Endothelial cell of umbilical vein (primary cell): ENCODE results near the gene FGFBP2. TPM values are rescaled to one million over a fixed set of nuclear protein-coding genes. Genes with fewer than 3 reads are reported as not detected.
A peak's percentile ranks its signal among the peaks of the same experiment; 100 is the strongest.

ENCODE experiments used
- BruUV-seq: library from RNA; stranded (reverse); fragments of 400-500 nt; replicated peaks from 2 replicates; lab custom pipeline; 2021; lab: Mats Ljungman, UMichigan
- CTCF ChIA-PET: fragments of 300-600, 350-600 bp; sonication (Branson Sonifier 250); formaldehyde crosslinking; loops from one replicate; lab custom pipeline; 2021; ENCODE audit warnings: antibody characterized with exemption, inconsistent platforms; lab: Charles Lee
- POLR2A ChIA-PET: fragments of 300-600, 350-600 bp; sonication (Branson Sonifier 250); formaldehyde crosslinking; loops from one replicate; lab custom pipeline; 2021; ENCODE audit warnings: antibody characterized with exemption, inconsistent platforms; lab: Charles Lee
- DNase-seq: peaks from one replicate; pipeline ENCODE4 v3.0.0-alpha.2; 2011; ENCODE audit warnings: low read depth, low spot score
- FAIRE-seq: peaks from 2 replicates; lab custom pipeline; 2011; peaks lifted over from hg19 to GRCh38; lab: Jason Lieb, UNC
- H2AFZ ChIP-seq: 2 replicates; pipeline ENCODE4 v1.6.0; 2012; ENCODE audit warnings: low read depth, low read length, control low read depth, inconsistent platforms
- H3K27ac ChIP-seq: 2 replicates; pipeline ENCODE4 v1.5.1; 2011; ENCODE audit warnings: low read depth, mild to moderate bottlenecking, control low read depth, low read length, moderate library complexity; ENCODE audit not compliant: insufficient read depth
- H3K27me3 ChIP-seq, 2 experiments: 2 replicates each; pipeline versions ENCODE4 v1.6.0 to v1.6.1; 2011; ENCODE audit warnings: low read length in 2 of 2, mixed read lengths in 1 of 2; ENCODE audit not compliant: control insufficient read depth in 2 of 2, insufficient read depth in 2 of 2
- H3K36me3 ChIP-seq, 2 experiments: 2 replicates in 1 of 2; 3 replicates in 1 of 2; pipeline ENCODE4 v1.5.1; 2011; ENCODE audit warnings: low read length in 2 of 2, mild to moderate bottlenecking in 1 of 2, moderate library complexity in 1 of 2; ENCODE audit not compliant: control insufficient read depth in 2 of 2, insufficient read depth in 2 of 2; ENCODE audit errors: extremely low read depth in 1 of 2
- H3K4me1 ChIP-seq: 3 replicates; pipeline ENCODE4 v1.5.1; 2011; ENCODE audit warnings: mild to moderate bottlenecking, low read length; ENCODE audit not compliant: control insufficient read depth, insufficient read depth; ENCODE audit errors: extremely low read depth
- H3K4me2 ChIP-seq: 2 replicates; pipeline ENCODE4 v1.6.1; 2011; ENCODE audit warnings: low read length, control low read depth, mixed read lengths; ENCODE audit not compliant: insufficient read depth
- H3K4me3 ChIP-seq, 3 experiments: fragments of 200-600 bp in 1 of 3; sonication (generic), shearing (Covaris generic) in 1 of 3; replicated peaks in 1 of 3; 2 replicates each; pipeline ENCODE4 v1.5.1; 2011 to 2016; ENCODE audit warnings: control low read depth in 3 of 3, low read length in 3 of 3, mild to moderate bottlenecking in 2 of 3, inconsistent platforms in 1 of 3, low read depth in 1 of 3, moderate library complexity in 1 of 3; ENCODE audit not compliant: insufficient read depth in 1 of 3
- H3K79me2 ChIP-seq: 2 replicates; pipeline ENCODE4 v1.6.0; 2012; ENCODE audit warnings: low read length, inconsistent platforms; ENCODE audit not compliant: control insufficient read depth, insufficient read depth
- H3K9ac ChIP-seq: replicated peaks from 2 replicates; pipeline ENCODE3; 2011; ENCODE audit warnings: low read length, control low read depth; ENCODE audit not compliant: insufficient read depth; ENCODE audit errors: extremely low read depth
- H3K9me1 ChIP-seq: replicated peaks from 3 replicates; pipeline ENCODE4 v1.6.0; 2011; ENCODE audit warnings: mild to moderate bottlenecking, low read length; ENCODE audit not compliant: control insufficient read depth, insufficient read depth; ENCODE audit errors: extremely low read depth
- H3K9me3 ChIP-seq: replicated peaks from 2 replicates; pipeline ENCODE4 v1.5.1; 2012; ENCODE audit warnings: low read length, inconsistent platforms; ENCODE audit not compliant: control insufficient read depth, insufficient read depth
- H4K20me1 ChIP-seq: replicated peaks from 2 replicates; pipeline ENCODE3; 2011; ENCODE audit warnings: mild to moderate bottlenecking, low read length; ENCODE audit not compliant: control insufficient read depth, insufficient read depth; ENCODE audit errors: extremely low read depth
- CTCF ChIP-seq, 2 donors: IDR thresholded peaks; 1 replicate in 1 of 2; 2 replicates in 1 of 2; pipeline ENCODE4 v1.5.1; 2011; ENCODE audit warnings: low read length in 2 of 2, mild to moderate bottlenecking in 2 of 2, moderate library complexity in 2 of 2, control low read depth in 1 of 2, inconsistent platforms in 1 of 2, low read depth in 1 of 2; ENCODE audit not compliant: insufficient read depth in 1 of 2; ENCODE audit errors: extremely low read depth in 1 of 2
- EZH2 ChIP-seq: IDR thresholded peaks from 2 replicates; pipeline ENCODE4 v1.6.1; 2012; ENCODE audit warnings: borderline replicate concordance, low read depth, mild to moderate bottlenecking, moderate library complexity, low read length, inconsistent platforms; ENCODE audit not compliant: severe bottlenecking
- FOS ChIP-seq: IDR thresholded peaks from 2 replicates; pipeline ENCODE4 v1.6.1; 2011; ENCODE audit warnings: mild to moderate bottlenecking, low read length, moderate library complexity, borderline replicate concordance; ENCODE audit not compliant: insufficient read depth
- JUN ChIP-seq: IDR thresholded peaks from 2 replicates; pipeline ENCODE4 v1.6.1; 2011; ENCODE audit warnings: borderline replicate concordance, low read depth; ENCODE audit not compliant: insufficient read length, insufficient read depth
- POLR2A ChIP-seq: IDR thresholded peaks from 2 replicates; pipeline ENCODE4 v1.6.1; 2012; ENCODE audit warnings: low read depth, mild to moderate bottlenecking, control low read depth, low read length
- POLR2AphosphoS5 ChIP-seq: IDR thresholded peaks from 2 replicates; pipeline ENCODE4 v1.6.1; 2012; ENCODE audit warnings: low read depth, mild to moderate bottlenecking, control low read depth, low read length, moderate library complexity; ENCODE audit not compliant: insufficient read depth
- dilution Hi-C: fragments of 300-500 bp; cut with MboI; formaldehyde crosslinking; loops from one replicate; pipeline ENCODE4 v1.15.0; 2019; ENCODE audit warnings: low sequenced_read_pairs; ENCODE audit not compliant: extremely low pct_ligation_motif_present
- intact Hi-C: fragments of 100-400 bp; cut with micrococcal nuclease; formaldehyde crosslinking; loops from one replicate; pipeline ENCODE4 v1.10.0; 2022
- polyA plus RNA-seq, 4 experiments: library from polyadenylated mRNA; depleted of rRNA in 3 of 4; stranded (reverse) in 3 of 4; unstranded in 1 of 4; fragments of >200 nt; gene quantifications; 2 replicates each; pipeline versions ENCODE4 v1.2.1 to v1.2.3, GENCODE V29; 2011 to 2012; ENCODE audit warnings: missing spikeins in 1 of 4
- total RNA-seq: library from RNA; stranded (reverse); gene quantifications from 2 replicates; pipeline ENCODE4 v1.2.3, GENCODE V29; 2021

The FGFBP2 gene
- total and polyA plus RNA-seq, 2 donors (not counting 3 experiments of a cell fraction or from before 2014, with no cell fraction given), result not detected

- Histone ChIP-seq H2AFZ (no peak overlapping the region), H3K9me1 (no peaks in the 10 kb centered on the region), H3K4me1 (no peaks in the 10 kb centered on the region), H3K9me3 (no peaks in the 10 kb centered on the region), H3K27ac (no peak overlapping the region), H3K9ac (no peak overlapping the region), H3K4me3 (no peak overlapping the region), H4K20me1 (no peaks in the 10 kb centered on the region), H3K36me3 (no peaks in the 10 kb centered on the region), H3K4me2 (no peak overlapping the region), H3K27me3 (peaks cover 0 to 4% of the 10 kb centered on the region in 2 experiments), H3K79me2 (no peaks in the 10 kb centered on the region)
- intact Hi-C loops, result no loop called here
- TF ChIP-seq POLR2AphosphoS5 (no peak), POLR2A (no peak), FOS (no peak), CTCF (IDR thresholded peaks at IDR 0.05; ENCODE audit: extremely low read depth in 1 of 2, insufficient read depth in 1 of 2, low read depth in 1 of 2, low read length in 2 of 2) (peak in 1 of 2 donors; percentile 1), JUN (no peak), EZH2 (no peak)
- DNase-seq (no peak), FAIRE-seq (no peak)
- BruUV-seq, result no TSS peak
- dilution Hi-C loops, result no loop called here
- ChIA-PET CTCF (interaction anchor here (1.0 to 2.7 kb wide), 5 partner anchors 21 to 288 kb away, joined by 3 to 11 read pairs (median 5); no protein-coding TSS in a partner anchor), POLR2A (no interaction called here)
Observed at GRCh38 chr4:15976456-15977447, 13.8 kb upstream of the FGFBP2 start.
